NT2/D1 (cell line): Measurements from ENCODE around the gene EML6.

Experiments
- DNase-seq: peaks from one replicate; pipeline ENCODE4 v3.0.0-alpha.2; 2011; ENCODE audit warnings: low read depth, low spot score
- H3K27me3 ChIP-seq: 2 replicates; pipeline ENCODE4 v1.6.0; 2011; ENCODE audit warnings: mild to moderate bottlenecking; ENCODE audit not compliant: insufficient read length, insufficient read depth
- H3K36me3 ChIP-seq: 2 replicates; pipeline ENCODE4 v1.6.1; 2011; ENCODE audit warnings: mild to moderate bottlenecking, low read length, mixed read lengths; ENCODE audit not compliant: insufficient read depth, insufficient read length
- H3K4me1 ChIP-seq: 2 replicates; pipeline ENCODE4 v1.5.1; 2011; ENCODE audit not compliant: insufficient read depth, insufficient read length
- H3K4me3 ChIP-seq: 2 replicates; pipeline ENCODE4 v1.5.1; 2011; ENCODE audit warnings: low read depth; ENCODE audit not compliant: insufficient read length
- H3K9ac ChIP-seq: 2 replicates; pipeline ENCODE4 v1.6.0; 2011; ENCODE audit warnings: low read depth; ENCODE audit not compliant: insufficient read length
- H3K9me3 ChIP-seq: 2 replicates; pipeline ENCODE4 v1.5.1; 2011; ENCODE audit warnings: mild to moderate bottlenecking, low read length; ENCODE audit not compliant: insufficient read depth
- SUZ12 ChIP-seq: IDR thresholded peaks from 2 replicates; pipeline ENCODE4 v1.6.1; 2011; ENCODE audit not compliant: insufficient read length, insufficient read depth; ENCODE audit errors: extremely low read depth
- YY1 ChIP-seq: IDR thresholded peaks from 2 replicates; pipeline ENCODE4 v1.6.1; 2011; ENCODE audit not compliant: insufficient read length, insufficient read depth
- ZNF274 ChIP-seq: IDR thresholded peaks from 2 replicates; pipeline ENCODE4 v1.6.1; 2011; ENCODE audit warnings: mild to moderate bottlenecking, low read depth, low read length

EML6 gene

DNA sequence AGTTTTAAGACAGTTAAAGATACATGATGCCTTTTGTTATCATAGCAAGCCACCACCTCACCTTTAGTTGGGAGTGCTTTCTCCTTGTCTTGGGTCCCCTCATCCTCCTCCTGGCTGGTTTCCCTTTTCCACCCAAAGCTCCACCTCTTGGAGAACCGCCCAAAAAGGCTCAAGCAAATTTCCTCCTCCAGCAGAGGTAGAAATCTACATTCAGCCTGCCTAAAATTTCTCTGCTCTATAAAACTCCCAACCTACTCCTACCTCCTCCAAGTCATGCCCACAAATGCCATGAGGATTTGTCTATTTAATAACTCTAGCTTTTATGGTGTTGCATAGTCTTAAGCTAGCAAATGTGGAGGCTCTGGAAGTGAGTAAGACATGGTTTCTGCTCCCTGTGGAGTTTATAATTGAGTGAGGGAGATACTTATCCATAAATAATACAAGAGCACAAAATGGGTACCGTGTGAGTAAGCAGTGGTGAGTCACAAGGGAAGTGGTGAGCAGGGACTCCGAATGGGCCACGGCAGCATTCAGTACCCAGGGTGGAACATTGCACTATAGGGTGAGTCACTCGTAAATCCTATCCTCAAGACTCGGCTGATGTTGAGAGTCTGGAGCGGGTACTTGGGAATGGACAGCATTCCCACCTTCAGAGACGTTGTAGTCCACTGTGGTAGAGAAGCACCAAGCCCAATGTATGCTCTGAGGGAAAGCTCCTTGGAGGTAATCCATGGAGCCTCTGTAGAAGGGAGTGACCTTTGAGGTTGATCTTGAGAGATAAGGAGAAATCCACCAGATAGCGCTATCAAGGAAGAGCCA is 180.5 kb downstream of the EML6 start:
- no peak overlapping the region for H3K4me3 ChIP-seq
- DNase-seq = no peak
- no peaks in the 10 kb centered on the region for H3K9me3 ChIP-seq
- TF ChIP-seq YY1 (no peak), ZNF274 (no peak), SUZ12 (no peak)
- no peaks in the 10 kb centered on the region for H3K36me3 ChIP-seq
- H3K9ac ChIP-seq = no peak overlapping the region
- H3K4me1 ChIP-seq = no peaks in the 10 kb centered on the region
- no peaks in the 10 kb centered on the region for H3K27me3 ChIP-seq

DNA sequence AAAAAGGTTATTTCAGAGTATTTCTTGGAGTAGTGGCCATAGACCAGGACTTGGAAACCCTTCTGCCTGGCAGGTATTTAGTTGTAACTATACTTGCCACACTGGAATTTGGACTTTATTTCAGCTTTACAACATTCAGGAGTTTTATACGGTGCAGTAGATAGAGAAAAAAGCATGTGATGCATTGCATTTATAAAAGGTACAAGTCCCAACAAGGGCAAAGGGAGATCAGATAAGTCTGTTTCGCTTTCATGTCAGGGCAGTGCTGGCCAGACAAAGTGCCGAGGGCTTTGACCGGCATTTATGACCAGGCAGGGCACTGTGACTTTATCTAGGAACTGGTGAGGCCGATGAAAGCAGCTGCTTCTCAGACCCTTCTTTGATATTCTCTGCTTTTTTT is 181.4 kb downstream of the EML6 start:
- Histone ChIP-seq H3K27me3 (no peaks in the 10 kb centered on the region), H3K9me3 (no peaks in the 10 kb centered on the region), H3K36me3 (no peaks in the 10 kb centered on the region), H3K4me3 (no peak overlapping the region), H3K4me1 (no peaks in the 10 kb centered on the region), H3K9ac (no peak overlapping the region)
- no peak for DNase-seq
- TF ChIP-seq SUZ12 (no peak), ZNF274 (no peak), YY1 (no peak)

DNA sequence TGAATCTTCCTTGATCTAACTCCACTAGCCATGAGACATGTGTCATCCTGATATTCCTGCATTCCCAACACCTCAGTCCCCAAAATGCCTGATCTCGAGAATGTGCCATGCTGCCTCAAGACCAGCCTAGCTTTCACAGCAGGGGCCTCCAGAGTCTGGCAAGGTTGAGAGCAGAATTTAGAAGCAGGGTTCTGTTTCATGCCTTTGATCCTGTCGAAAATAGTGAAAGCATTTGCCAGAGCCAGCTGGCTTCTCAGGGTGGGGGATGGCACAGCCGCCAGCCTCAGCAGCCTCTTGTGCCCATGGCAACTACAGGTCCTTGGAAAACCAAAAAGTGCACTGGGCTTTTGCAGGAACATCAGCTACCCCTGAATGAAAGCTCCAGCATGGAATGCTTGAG is 183.3 kb downstream of the EML6 start:
- H3K4me3 ChIP-seq = no peak overlapping the region
- no peak overlapping the region for H3K9ac ChIP-seq
- no peaks in the 10 kb centered on the region for H3K4me1 ChIP-seq
- H3K27me3 ChIP-seq = no peaks in the 10 kb centered on the region
- no peaks in the 10 kb centered on the region for H3K9me3 ChIP-seq
- no peak for TF ChIP-seq ZNF274
- TF ChIP-seq SUZ12 = no peak
- no peak for TF ChIP-seq YY1
- no peak for DNase-seq
- H3K36me3 ChIP-seq = no peaks in the 10 kb centered on the region

DNA sequence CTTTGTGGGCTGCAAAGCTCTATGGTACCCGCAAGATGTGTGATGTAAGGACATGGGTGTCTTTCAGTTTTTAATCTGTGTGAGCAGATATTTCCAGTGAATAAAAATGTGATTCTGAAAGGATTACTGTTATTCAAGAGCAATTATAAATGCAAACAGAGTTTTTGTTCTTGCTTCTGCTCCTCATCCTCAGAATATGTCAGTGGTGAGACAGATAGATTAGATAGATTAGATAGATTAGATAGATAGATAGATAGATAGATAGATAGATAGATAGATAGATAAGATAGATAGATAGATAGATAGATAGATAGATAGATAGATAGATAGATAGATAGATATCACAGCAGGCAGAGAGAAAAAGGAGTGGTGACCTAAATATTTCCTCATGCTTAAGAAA is 184.2 kb downstream of the EML6 start:
- H3K9me3 ChIP-seq = no peaks in the 10 kb centered on the region
- H3K36me3 ChIP-seq = no peaks in the 10 kb centered on the region
- TF ChIP-seq SUZ12 (no peak), ZNF274 (no peak), YY1 (no peak)
- DNase-seq = no peak
- H3K9ac ChIP-seq = no peak overlapping the region
- H3K4me1 ChIP-seq = no peaks in the 10 kb centered on the region
- H3K4me3 ChIP-seq = no peak overlapping the region
- no peaks in the 10 kb centered on the region for H3K27me3 ChIP-seq

DNA sequence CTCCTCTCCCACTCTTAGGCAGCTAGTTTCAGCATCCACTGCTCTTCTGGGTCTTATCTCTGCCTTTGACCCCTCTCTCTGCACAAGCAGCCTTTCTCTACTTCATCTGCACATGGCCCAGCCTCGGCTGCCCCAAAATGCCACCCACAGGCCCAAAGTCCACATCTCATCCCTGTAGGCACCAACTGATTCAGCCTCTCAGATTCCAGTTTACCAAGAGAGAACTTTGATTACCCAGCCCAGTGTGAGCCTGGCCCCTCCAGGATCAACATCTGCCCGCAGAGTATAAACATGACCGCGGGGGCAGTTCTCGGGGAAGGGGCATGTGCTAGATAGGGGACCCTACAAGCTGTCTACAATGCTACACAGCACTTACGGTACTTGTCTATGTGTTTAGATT is 185.1 kb downstream of the EML6 start:
- TF ChIP-seq ZNF274 = no peak
- no peak for TF ChIP-seq YY1
- no peak for TF ChIP-seq SUZ12
- DNase-seq = no peak
- H3K9me3 ChIP-seq = no peaks in the 10 kb centered on the region
- no peak overlapping the region for H3K9ac ChIP-seq
- H3K27me3 ChIP-seq = no peaks in the 10 kb centered on the region
- H3K36me3 ChIP-seq = no peaks in the 10 kb centered on the region
- H3K4me3 ChIP-seq = no peak overlapping the region
- H3K4me1 ChIP-seq = no peaks in the 10 kb centered on the region

DNA sequence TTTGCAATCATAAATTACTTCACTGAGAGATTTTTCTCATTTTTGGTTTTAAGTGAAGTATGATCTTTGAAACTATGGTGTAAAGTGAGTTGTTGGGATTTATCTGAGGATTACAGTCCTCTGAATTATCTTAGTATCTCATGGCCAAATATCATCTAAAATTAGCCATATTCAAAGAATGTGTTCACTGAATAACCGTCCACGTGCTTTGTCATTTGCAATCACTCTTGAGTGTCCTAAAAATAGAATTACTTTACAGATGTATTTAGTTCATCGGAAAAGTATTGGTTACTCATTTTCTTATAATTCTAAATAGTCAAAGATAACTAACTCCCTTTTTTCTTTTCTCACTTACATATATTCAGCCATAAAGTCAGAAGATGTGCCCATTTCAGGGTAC is 185.5 kb downstream of the EML6 start:
- no peaks in the 10 kb centered on the region for H3K36me3 ChIP-seq
- no peak overlapping the region for H3K9ac ChIP-seq
- H3K4me3 ChIP-seq = no peak overlapping the region
- no peak for TF ChIP-seq SUZ12
- TF ChIP-seq ZNF274 = no peak
- TF ChIP-seq YY1 = no peak
- H3K27me3 ChIP-seq = no peaks in the 10 kb centered on the region
- no peak for DNase-seq
- H3K9me3 ChIP-seq = no peaks in the 10 kb centered on the region
- no peaks in the 10 kb centered on the region for H3K4me1 ChIP-seq

DNA sequence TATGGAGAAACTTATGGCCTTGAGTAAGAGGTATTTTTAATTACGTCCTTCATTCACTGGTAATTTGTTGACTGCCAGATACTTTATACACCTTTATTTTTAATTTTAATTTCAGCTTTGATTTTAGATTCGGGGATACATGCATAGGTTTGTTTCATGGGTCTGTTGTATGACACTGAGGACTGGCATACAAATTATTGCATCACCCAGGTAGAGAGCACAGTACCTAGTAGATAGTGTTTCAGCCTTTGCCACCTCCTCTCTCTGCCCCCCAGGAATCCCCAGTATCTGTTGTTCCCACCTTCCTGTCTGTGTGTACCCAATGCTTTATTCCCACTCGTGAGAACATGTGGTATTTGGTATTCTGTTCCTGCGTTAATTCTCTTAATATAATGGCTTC is 188.8 kb downstream of the EML6 start:
- DNase-seq = no peak
- H3K9ac ChIP-seq = no peak overlapping the region
- no peaks in the 10 kb centered on the region for H3K9me3 ChIP-seq
- no peak overlapping the region for H3K4me3 ChIP-seq
- H3K4me1 ChIP-seq = no peaks in the 10 kb centered on the region
- H3K27me3 ChIP-seq = no peaks in the 10 kb centered on the region
- H3K36me3 ChIP-seq = no peaks in the 10 kb centered on the region
- TF ChIP-seq ZNF274 (no peak), SUZ12 (no peak), YY1 (no peak)
